Hypothalamus (tissue), 51 donors: ENCODE results near the gene TMEM143.
"Not testable (repeated sequence)": the region's sequence is repeated elsewhere in the genome, so short reads cannot be mapped to it uniquely, and the experiment has no call there.

Experiments
- DNase-seq, 51 donors: peaks; one replicate each; lab custom pipeline; 2025; lab: John Stamatoyannopoulos, UW

Gene TMEM143

GRCh38 chr19:48332662-48333466, 30.9 kb downstream of the TMEM143 start:
- peak; percentile 40 to 95 (median 81) for DNase-seq

- no peak for DNase-seq
These were observed 31.4 kb downstream of the TMEM143 start for GRCh38 chr19:48332351-48332661.

GRCh38 chr19:48330012-48330681, 33.6 kb downstream of the TMEM143 start:
- peak; percentile 14 to 94 (median 76) for DNase-seq

- peak in 3 of 51 donors; percentile 10 to 49 (median 21) for DNase-seq
These were observed 34.4 kb downstream of the TMEM143 start for GRCh38 chr19:48329167-48329891.

GRCh38 chr19:48325265-48325910, 38.4 kb downstream of the TMEM143 start, which contains the start of gene EMP3:
Gene EMP3 (plus strand): TSS chr19:48325552. CDS start chr19:48326845, 1,293 bp downstream.
- DNase-seq: peak in 27 of 51 donors; percentile 5 to 70 (median 28)

- peak; percentile 76 to 99 (median 96) for DNase-seq
These were observed 41.8 kb downstream of the TMEM143 start for GRCh38 chr19:48321622-48322591.

GRCh38 chr19:48321372-48321621, 42.4 kb downstream of the TMEM143 start:
- DNase-seq: peak in 49 of 51 donors; percentile 28 to 90 (median 72)

- peak in 46 of 51 donors; percentile 9 to 82 (median 55) for DNase-seq
These were observed 43.8 kb downstream of the TMEM143 start for GRCh38 chr19:48319647-48320541.

GRCh38 chr19:48318286-48318987, 45.3 kb downstream of the TMEM143 start:
- DNase-seq: no peak

- DNase-seq: not testable (repeated sequence)
These were observed 46.1 kb downstream of the TMEM143 start for GRCh38 chr19:48317708-48317960.

- no peak for DNase-seq
These were observed 48.0 kb downstream of the TMEM143 start for GRCh38 chr19:48315712-48316111.

- DNase-seq: no peak
These were observed 52.4 kb downstream of the TMEM143 start for GRCh38 chr19:48311384-48311783.

- DNase-seq: no peak
These were observed 53.5 kb downstream of the TMEM143 start for GRCh38 chr19:48310227-48310626.

- not testable (repeated sequence) for DNase-seq
These were observed 54.0 kb downstream of the TMEM143 start for GRCh38 chr19:48309731-48310130.

GRCh38 chr19:48308631-48309586, 54.8 kb downstream of the TMEM143 start:
- DNase-seq: peak in 17 of 51 donors; percentile 2 to 59 (median 33)

GRCh38 chr19:48303866-48304265, 59.9 kb downstream of the TMEM143 start:
- no peak for DNase-seq

- no peak for DNase-seq
These were observed 60.4 kb downstream of the TMEM143 start for GRCh38 chr19:48303367-48303766.
